ENCODE measurements around the gene C1orf53.

GRCh38 chr1:197920414-197921117, 18.1 kb downstream of the C1orf53 start:
- no peak for TF ChIP-seq POLR2A (IDR thresholded peaks at IDR 0.05)
- no peak for TF ChIP-seq CTCF (IDR thresholded peaks at IDR 0.05)

All from uterus (tissue), 2 donors.